GM19395 (cell line): ENCODE data around the gene MRPL1.
"Not testable (repeated sequence)": the region's sequence is repeated elsewhere in the genome, so short reads cannot be mapped to it uniquely, and the experiment has no call there.

Experiments used
- ATAC-seq: cut with Tn5 transposase; IDR thresholded peaks from one replicate; pipeline ENCODE4 v1.9.1; 2021; ENCODE audit warnings: mild to moderate bottlenecking, moderate library complexity; ENCODE audit not compliant: unreplicated experiment

MRPL1 gene

GRCh38 chr4:77911842-77912450 lies 49.3 kb downstream of the MRPL1 start:
- peak; percentile 93 for ATAC-seq

GRCh38 chr4:77913348-77913747 lies 50.7 kb downstream of the MRPL1 start:
- no peak for ATAC-seq

GRCh38 chr4:77917075-77917474 lies 54.4 kb downstream of the MRPL1 start:
- ATAC-seq: no peak

- no peak for ATAC-seq
These were observed 55.0 kb downstream of the MRPL1 start for GRCh38 chr4:77917601-77918000.

GRCh38 chr4:77920371-77920770 lies 57.7 kb downstream of the MRPL1 start:
- no peak for ATAC-seq

- no peak for ATAC-seq
These were observed 59.1 kb downstream of the MRPL1 start for GRCh38 chr4:77921701-77922100.

GRCh38 chr4:77922158-77923094 lies 59.8 kb downstream of the MRPL1 start:
- no peak for ATAC-seq

- no peak for ATAC-seq
These were observed 65.6 kb downstream of the MRPL1 start for GRCh38 chr4:77927991-77928925.

GRCh38 chr4:77930154-77930639 lies 67.6 kb downstream of the MRPL1 start:
- no peak for ATAC-seq

- no peak for ATAC-seq
These were observed 68.2 kb downstream of the MRPL1 start for GRCh38 chr4:77930876-77931275.

GRCh38 chr4:77931452-77932135 lies 69.0 kb downstream of the MRPL1 start:
- ATAC-seq: no peak

- ATAC-seq: no peak
These were observed 75.9 kb downstream of the MRPL1 start for GRCh38 chr4:77938560-77938959.

GRCh38 chr4:77945929-77946328 lies 83.3 kb downstream of the MRPL1 start:
- ATAC-seq: not testable (repeated sequence)

GRCh38 chr4:77950203-77950602 lies 87.6 kb downstream of the MRPL1 start:
- ATAC-seq: no peak

- ATAC-seq: no peak
These were observed 89.8 kb downstream of the MRPL1 start for GRCh38 chr4:77952457-77952856.

- no peak for ATAC-seq
These were observed 92.1 kb downstream of the MRPL1 start for GRCh38 chr4:77954690-77955089.

- ATAC-seq: no peak
These were observed 94.3 kb downstream of the MRPL1 start for GRCh38 chr4:77956917-77957316.

- ATAC-seq: no peak
These were observed 96.3 kb downstream of the MRPL1 start for GRCh38 chr4:77958897-77959296.

- no peak for ATAC-seq
These were observed 97.1 kb downstream of the MRPL1 start for GRCh38 chr4:77959566-77960338.

- ATAC-seq: no peak
These were observed 97.7 kb downstream of the MRPL1 start for GRCh38 chr4:77960367-77960766.
